ENCODE measurements around the gene PLCG2. TPM values are rescaled to one million over a fixed set of nuclear protein-coding genes. Genes with fewer than 3 reads are reported as not detected.

Gene PLCG2
- total RNA-seq, 1 experiment from 2014 or later, result 6.0 TPM

GRCh38 chr16:81816793-81817210 lies 37.7 kb downstream of the PLCG2 start:
- H3K4me1 ChIP-seq (ENCODE audit: insufficient read depth, low read length), result peaks cover 5% of the 10 kb centered on the region; the same call in 1 of the 2 replicates
- H3K4ac ChIP-seq (ENCODE audit: low read depth, low read length), result no peak overlapping the region
- no peak overlapping the region for H3K4me2 ChIP-seq (ENCODE audit: insufficient read depth, insufficient read length, low read length)
- DNase-seq, result no peak
- peaks cover 0 to 7% of the 10 kb centered on the region in 2 experiments; a peak in 2 of 5 replicates for H3K9me3 Mint-ChIP-seq
- H2AFZ ChIP-seq (ENCODE audit: low read length), result no peak overlapping the region
- no peaks in the 10 kb centered on the region for H3K79me2 ChIP-seq (ENCODE audit: insufficient read depth, low read length)
- no peak overlapping the region for H3K56ac ChIP-seq (ENCODE audit: insufficient read length, low read depth, low read length)
- peak overlapping the region in 1 of 3 experiments; percentile 30; a peak in 2 of 7 replicates for H3K27ac Mint-ChIP-seq
- no peak overlapping the region for H2AK5ac ChIP-seq (ENCODE audit: insufficient read length, low read length)
- no peak for TF ChIP-seq CTCF (conservative IDR thresholded peaks at IDR 0.05)
- H2BK5ac ChIP-seq (ENCODE audit: insufficient read length, low read length), result no peak overlapping the region
- no peak overlapping the region for H2BK12ac ChIP-seq (ENCODE audit: insufficient read length, low read depth, low read length)
- H2BK15ac ChIP-seq (ENCODE audit: low read depth, low read length), result no peak overlapping the region
- H3K4me3 Mint-ChIP-seq, result no peak overlapping the region
- H3K23ac ChIP-seq (ENCODE audit: insufficient read length, low read depth, low read length), result no peak overlapping the region
- H3K18ac ChIP-seq (ENCODE audit: insufficient read length, low read depth, low read length), result no peak overlapping the region
- no peak overlapping the region for H2BK120ac ChIP-seq (ENCODE audit: low read depth, low read length, poor library complexity, severe bottlenecking)
- no peak overlapping the region for H3K9ac ChIP-seq (ENCODE audit: extremely low read depth, insufficient read length, low read length)
- no peak overlapping the region for H3K14ac ChIP-seq (ENCODE audit: insufficient read depth, low read length)
- H3K9me3 ChIP-seq (ENCODE audit: control insufficient read depth, low read depth, low read length), result no peaks in the 10 kb centered on the region
- no CpG with 5 or more reads among the region's 8 CpGs for WGBS (ENCODE audit: extremely low coverage, insufficient read length, low lambda C conversion rate)
- no peaks in the 10 kb centered on the region; a peak in 1 of 7 replicates for H3K36me3 Mint-ChIP-seq (ENCODE audit: insufficient read depth in 1 of 3, low read depth in 3 of 3)
- H3K4me1 Mint-ChIP-seq, result peaks cover 31 to 38% of the 10 kb centered on the region in 2 experiments
- H3K27me3 Mint-ChIP-seq (ENCODE audit: low read depth), result no peaks in the 10 kb centered on the region
- no peak overlapping the region for H4K91ac ChIP-seq (ENCODE audit: insufficient read length, low read depth, low read length)
- no peak overlapping the region for H4K5ac ChIP-seq (ENCODE audit: insufficient read length, low read depth, low read length)
- no peak overlapping the region for H3K27ac ChIP-seq (ENCODE audit: insufficient read length, low read depth, low read length)
- no peaks in the 10 kb centered on the region for H3K27me3 ChIP-seq (ENCODE audit: insufficient read depth, low read length)
- no peaks in the 10 kb centered on the region for H3K79me1 ChIP-seq (ENCODE audit: insufficient read depth, low read depth, low read length, poor library complexity, severe bottlenecking)
- H3T11ph ChIP-seq (ENCODE audit: low read length), result no peak overlapping the region
- H2BK20ac ChIP-seq (ENCODE audit: low read depth, low read length, poor library complexity, severe bottlenecking), result no peak overlapping the region
- H4K8ac ChIP-seq (replicated peaks; ENCODE audit: insufficient read length, low read depth, low read length), result no peak overlapping the region
- no peaks in the 10 kb centered on the region for H4K20me1 ChIP-seq (ENCODE audit: control insufficient read depth, insufficient read depth, insufficient read length)
- no peaks in the 10 kb centered on the region for H3K23me2 ChIP-seq (ENCODE audit: insufficient read length, low read depth, low read length, poor library complexity, severe bottlenecking)
